Measurements from ENCODE around the gene TTC28. TPM values are rescaled to one million over a fixed set of nuclear protein-coding genes. Genes with fewer than 3 reads are reported as not detected.
"Not testable (repeated sequence)": the region's sequence is repeated elsewhere in the genome, so short reads cannot be mapped to it uniquely, and the experiment has no call there.

TTC28 gene
- total RNA-seq, 3 donors from 2014 or later: 9.6 to 32.3 (median 13.2) TPM

DNA sequence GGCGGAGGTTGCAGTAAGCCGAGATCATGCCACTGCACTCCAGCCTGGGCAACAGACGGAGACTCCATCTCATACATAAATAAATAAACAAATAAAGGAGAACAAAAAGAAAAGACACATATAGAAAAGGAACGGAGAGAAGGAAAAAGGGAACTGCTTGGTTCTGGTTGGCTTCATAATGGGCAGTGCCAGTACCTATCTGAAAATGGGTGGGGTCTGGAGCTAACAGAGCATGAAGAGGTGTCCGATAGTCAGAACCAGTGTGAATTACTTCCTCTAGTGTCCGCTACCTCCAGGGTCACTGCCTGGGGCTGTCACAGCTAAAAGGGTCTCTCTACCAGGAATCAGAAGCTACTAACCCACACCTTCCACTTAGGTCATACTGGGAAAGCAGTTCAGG lies 27.2 kb upstream of the TTC28 start:
- DNase-seq: no peak
- Histone ChIP-seq H3K4me1 (ENCODE audit: low read depth) (no peaks in the 10 kb centered on the region), H3K36me3 (ENCODE audit: low read depth) (no peaks in the 10 kb centered on the region), H3K4me3 (no peak overlapping the region), H3K9me3 (no peaks in the 10 kb centered on the region)
- intact Hi-C loops (cut with DNase I, micrococcal nuclease): no loop called here
- no peak for TF ChIP-seq CTCF (IDR thresholded peaks at IDR 0.05)
- ATAC-seq: no peak

- TF ChIP-seq CTCF (IDR thresholded peaks at IDR 0.05): no peak
- no peaks in the 10 kb centered on the region for H3K9me3 ChIP-seq
- no peaks in the 10 kb centered on the region for H3K4me1 ChIP-seq (ENCODE audit: low read depth)
- ATAC-seq (no peak), DNase-seq (no peak)
- H3K4me3 ChIP-seq: no peak overlapping the region
- H3K36me3 ChIP-seq (ENCODE audit: low read depth): no peaks in the 10 kb centered on the region
- intact Hi-C loops (cut with DNase I, micrococcal nuclease): no loop called here
Observed at GRCh38 chr22:28703436-28703835, 23.8 kb upstream of the TTC28 start.

- H3K36me3 ChIP-seq (ENCODE audit: low read depth): no peaks in the 10 kb centered on the region
- ATAC-seq (no peak), DNase-seq (no peak)
- no peaks in the 10 kb centered on the region for H3K4me1 ChIP-seq (ENCODE audit: low read depth)
- intact Hi-C loops (cut with DNase I, micrococcal nuclease): no loop called here
- TF ChIP-seq CTCF (IDR thresholded peaks at IDR 0.05): no peak
- H3K4me3 ChIP-seq: no peak overlapping the region
- H3K9me3 ChIP-seq: no peaks in the 10 kb centered on the region
Observed at GRCh38 chr22:28702891-28703290, 23.3 kb upstream of the TTC28 start.

GRCh38 chr22:28693041-28693760 lies 13.6 kb upstream of the TTC28 start:
- H3K4me1 ChIP-seq (ENCODE audit: low read depth); H3K9me3 ChIP-seq; intact Hi-C loops (cut with DNase I, micrococcal nuclease); ATAC-seq; H3K4me3 ChIP-seq; H3K36me3 ChIP-seq (ENCODE audit: low read depth); DNase-seq: not testable (repeated sequence)

GRCh38 chr22:28689796-28690195 lies 10.2 kb upstream of the TTC28 start:
- intact Hi-C loops (cut with DNase I, micrococcal nuclease); ATAC-seq; DNase-seq; H3K4me1 ChIP-seq (ENCODE audit: low read depth); H3K36me3 ChIP-seq (ENCODE audit: low read depth); H3K4me3 ChIP-seq; H3K9me3 ChIP-seq: not testable (repeated sequence)

DNA sequence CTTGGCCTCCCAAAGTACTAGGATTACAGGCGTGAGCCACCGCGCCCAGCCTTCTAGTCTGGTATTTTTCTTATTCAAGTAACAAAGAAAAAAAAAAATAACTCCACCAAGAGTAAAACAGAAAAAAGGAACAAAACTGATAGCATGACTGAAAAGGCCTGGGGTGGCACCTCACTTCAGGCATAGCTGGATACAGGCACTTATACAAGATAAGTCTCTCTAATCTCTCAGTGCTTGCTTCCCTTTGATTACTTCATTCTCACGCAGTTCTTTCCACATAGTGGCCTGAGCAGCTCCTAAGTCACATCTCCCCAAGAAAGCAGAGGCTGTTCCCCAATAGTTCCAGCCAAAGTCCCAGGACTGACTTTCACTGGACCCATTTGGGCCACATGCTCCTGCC lies 3.3 kb upstream of the TTC28 start:
- H3K36me3 ChIP-seq (ENCODE audit: low read depth); DNase-seq; H3K4me3 ChIP-seq; intact Hi-C loops (cut with DNase I, micrococcal nuclease); ATAC-seq; H3K9me3 ChIP-seq; H3K4me1 ChIP-seq (ENCODE audit: low read depth): not testable (repeated sequence)

- ATAC-seq; H3K4me3 ChIP-seq; H3K9me3 ChIP-seq; intact Hi-C loops (cut with DNase I, micrococcal nuclease); H3K4me1 ChIP-seq (ENCODE audit: low read depth); H3K36me3 ChIP-seq (ENCODE audit: low read depth): not testable (repeated sequence)
- peak in 1 of 3 donors; percentile 27 for DNase-seq
Observed at GRCh38 chr22:28680813-28681490, 1.3 kb upstream of the TTC28 start.

- ATAC-seq; intact Hi-C loops (cut with DNase I, micrococcal nuclease): not testable (repeated sequence)
- peak in 2 of 3 donors; percentile 13 to 55 for DNase-seq
Observed at GRCh38 chr22:28678778-28679610, 646 bp downstream of the TTC28 start.

DNA sequence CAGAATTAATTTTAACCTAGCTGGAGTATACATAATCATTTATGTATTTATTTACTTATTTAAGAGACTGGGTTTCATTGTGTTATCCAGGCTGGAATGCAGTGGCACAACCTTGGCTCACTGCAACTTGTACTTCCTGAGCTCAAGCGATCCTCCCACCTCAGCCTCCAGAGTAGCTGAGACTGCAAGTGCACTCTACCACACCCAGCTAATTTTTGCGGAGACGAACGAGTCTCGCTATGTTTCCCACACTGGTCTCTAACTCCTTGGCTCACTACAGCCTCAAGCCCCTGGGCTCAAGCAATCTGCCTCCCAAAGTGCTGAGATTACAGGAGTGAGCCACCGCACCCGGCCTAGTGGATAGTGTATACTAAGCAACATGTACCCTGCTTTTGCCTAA lies 1.5 kb downstream of the TTC28 start:
- ATAC-seq: not testable (repeated sequence)

More at GRCh38 chr22:28678778-28679610, 646 bp downstream of the TTC28 start:
- H3K36me3 ChIP-seq (ENCODE audit: low read depth); H3K4me1 ChIP-seq (ENCODE audit: low read depth); H3K9me3 ChIP-seq: not testable (repeated sequence)
- peak overlapping the region; percentile 41 for H3K4me3 ChIP-seq

More for the DNA sequence above, 1.5 kb downstream of the TTC28 start:
- intact Hi-C loops (cut with DNase I, micrococcal nuclease); H3K36me3 ChIP-seq (ENCODE audit: low read depth); H3K4me1 ChIP-seq (ENCODE audit: low read depth); H3K9me3 ChIP-seq; H3K4me3 ChIP-seq; DNase-seq: not testable (repeated sequence)

Measured in mucosa of descending colon (tissue), 3 donors.